SK-N-SH treated with all-trans-retinoic acid at 6 μM for 48 hours (cell line): ENCODE results near the gene WDR59.

Experiments
- ATAC-seq: fragments of 200-7000 bp; cut with Tn5 transposase; 3 replicates; pipeline ENCODE4 v1.9.1; 2020; ENCODE audit warnings: mild to moderate bottlenecking, moderate library complexity
- ARNTL ChIP-seq: fragments of 450-650 bp; formaldehyde crosslinking; IDR thresholded peaks from 2 replicates; pipeline ENCODE4 v1.5.0; 2020; ENCODE audit warnings: low read depth, mild to moderate bottlenecking, moderate library complexity, borderline replicate concordance
- BACH2 ChIP-seq: fragments of 250-450 bp; sonication (Bioruptor Pico); IDR thresholded peaks from 2 replicates; pipeline ENCODE4 v1.9.0; 2021; ENCODE audit warnings: mild to moderate bottlenecking, borderline replicate concordance
- CREB5 ChIP-seq: fragments of 250-450 bp; sonication (Bioruptor Pico); IDR thresholded peaks from 2 replicates; pipeline ENCODE4 v1.5.1; 2020; ENCODE audit warnings: low read depth, mild to moderate bottlenecking, moderate library complexity
- CSDC2 ChIP-seq: fragments of 250-450 bp; sonication (Bioruptor Pico); IDR thresholded peaks from 2 replicates; pipeline ENCODE4 v1.5.0; 2020; ENCODE audit warnings: mild to moderate bottlenecking, moderate library complexity
- CSRNP3 ChIP-seq: fragments of 250-450 bp; sonication (Bioruptor Pico); IDR thresholded peaks from 2 replicates; pipeline ENCODE4 v1.5.1; 2021; ENCODE audit warnings: mild to moderate bottlenecking, moderate library complexity
- ESRRG ChIP-seq: fragments of 250-450 bp; sonication (Bioruptor Pico); IDR thresholded peaks from 2 replicates; pipeline ENCODE4 v1.6.1; 2021; ENCODE audit warnings: mild to moderate bottlenecking
- GLIS3 ChIP-seq: fragments of 250-450 bp; sonication (Bioruptor Pico); IDR thresholded peaks from 2 replicates; pipeline ENCODE4 v1.5.0; 2020; ENCODE audit warnings: mild to moderate bottlenecking, moderate library complexity
- ISL1 ChIP-seq: fragments of 250-450 bp; sonication (Bioruptor Pico); IDR thresholded peaks from 2 replicates; pipeline ENCODE4 v2.1.2; 2022; ENCODE audit warnings: mild to moderate bottlenecking, moderate library complexity
- OSR1 ChIP-seq: fragments of 250-450 bp; sonication (Bioruptor Pico); IDR thresholded peaks from 2 replicates; pipeline ENCODE4 v1.8.0; 2022; ENCODE audit warnings: moderate library complexity, mild to moderate bottlenecking, inconsistent platforms
- PATZ1 ChIP-seq: fragments of 250-450 bp; sonication (Bioruptor Pico); IDR thresholded peaks from 2 replicates; pipeline ENCODE4 v1.8.0; 2020; ENCODE audit warnings: mild to moderate bottlenecking, moderate library complexity, borderline replicate concordance
- RARB ChIP-seq: fragments of 250-450 bp; sonication (Bioruptor Pico); IDR thresholded peaks from 2 replicates; pipeline ENCODE4 v1.8.0; 2021; ENCODE audit warnings: mild to moderate bottlenecking, moderate library complexity
- SNAI2 ChIP-seq: fragments of 250-450 bp; sonication (Bioruptor Pico); IDR thresholded peaks from 2 replicates; pipeline ENCODE4 v1.5.0; 2020; ENCODE audit warnings: mild to moderate bottlenecking, moderate library complexity
- TCF4 ChIP-seq: fragments of 250-450 bp; sonication (Bioruptor Pico); IDR thresholded peaks from 2 replicates; pipeline ENCODE4 v1.8.0; 2021; ENCODE audit warnings: mild to moderate bottlenecking, moderate library complexity, borderline replicate concordance
- TOX ChIP-seq: fragments of 250-450 bp; sonication (Bioruptor Pico); IDR thresholded peaks from 2 replicates; pipeline ENCODE4 v1.8.0; 2021; ENCODE audit warnings: mild to moderate bottlenecking, moderate library complexity, borderline replicate concordance
- TSHZ2 ChIP-seq: fragments of 250-450 bp; sonication (Bioruptor Pico); IDR thresholded peaks from 2 replicates; pipeline ENCODE4 v1.5.0; 2020; ENCODE audit warnings: mild to moderate bottlenecking, moderate library complexity
- ZC3H10 ChIP-seq: fragments of 250-450 bp; sonication (Bioruptor Pico); IDR thresholded peaks from 2 replicates; pipeline ENCODE4 v1.5.1; 2021; ENCODE audit warnings: mild to moderate bottlenecking, moderate library complexity
- ZFP30 ChIP-seq: fragments of 450-650 bp; formaldehyde crosslinking; IDR thresholded peaks from 2 replicates; pipeline ENCODE4 v1.5.0; 2022; ENCODE audit warnings: mild to moderate bottlenecking, moderate library complexity
- ZNF565 ChIP-seq: fragments of 450-650 bp; formaldehyde crosslinking; conservative IDR thresholded peaks from 2 replicates; pipeline ENCODE4 v1.5.0; 2020; ENCODE audit warnings: low read depth, mild to moderate bottlenecking, moderate library complexity
- ZNF8 ChIP-seq: fragments of 450-650 bp; formaldehyde crosslinking; IDR thresholded peaks from 2 replicates; pipeline ENCODE4 v1.5.0; 2020; ENCODE audit warnings: mild to moderate bottlenecking, moderate library complexity
- TF ChIP-seq, protein P1 (sequence below): fragments of 250-450 bp; sonication (Bioruptor Pico); IDR thresholded peaks from 2 replicates; pipeline ENCODE4 v1.8.0; 2021; ENCODE audit warnings: low read depth, mild to moderate bottlenecking, moderate library complexity, borderline replicate concordance

The WDR59 gene

GRCh38 chr16:74830648-74831047 lies 154.3 kb downstream of the WDR59 start:
- TF ChIP-seq CSRNP3 (CRISPR knock-in tag) (no peak), ZC3H10 (no peak), TCF4 (CRISPR knock-in tag) (no peak), BACH2 (CRISPR knock-in tag) (no peak), OSR1 (CRISPR knock-in tag) (no peak), CREB5 (CRISPR knock-in tag) (no peak), RARB (CRISPR knock-in tag) (no peak), GLIS3 (CRISPR knock-in tag) (no peak), TSHZ2 (CRISPR knock-in tag) (no peak), CSDC2 (no peak), ZNF565 (no peak), ISL1 (no peak), ARNTL (CRISPR knock-in tag) (no peak), TOX (CRISPR knock-in tag) (no peak), PATZ1 (no peak), ZNF8 (CRISPR knock-in tag) (no peak), SNAI2 (CRISPR knock-in tag) (no peak), ESRRG (CRISPR knock-in tag) (no peak)
- TF ChIP-seq, protein P1, sequence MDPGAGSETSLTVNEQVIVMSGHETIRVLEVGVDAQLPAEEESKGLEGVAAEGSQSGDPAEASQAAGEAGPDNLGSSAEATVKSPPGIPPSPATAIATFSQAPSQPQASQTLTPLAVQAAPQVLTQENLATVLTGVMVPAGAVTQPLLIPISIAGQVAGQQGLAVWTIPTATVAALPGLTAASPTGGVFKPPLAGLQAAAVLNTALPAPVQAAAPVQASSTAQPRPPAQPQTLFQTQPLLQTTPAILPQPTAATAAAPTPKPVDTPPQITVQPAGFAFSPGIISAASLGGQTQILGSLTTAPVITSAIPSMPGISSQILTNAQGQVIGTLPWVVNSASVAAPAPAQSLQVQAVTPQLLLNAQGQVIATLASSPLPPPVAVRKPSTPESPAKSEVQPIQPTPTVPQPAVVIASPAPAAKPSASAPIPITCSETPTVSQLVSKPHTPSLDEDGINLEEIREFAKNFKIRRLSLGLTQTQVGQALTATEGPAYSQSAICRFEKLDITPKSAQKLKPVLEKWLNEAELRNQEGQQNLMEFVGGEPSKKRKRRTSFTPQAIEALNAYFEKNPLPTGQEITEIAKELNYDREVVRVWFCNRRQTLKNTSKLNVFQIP (CRISPR knock-in tag), result no peak
- TF ChIP-seq, all 23 proteins: peak for 0

DNA sequence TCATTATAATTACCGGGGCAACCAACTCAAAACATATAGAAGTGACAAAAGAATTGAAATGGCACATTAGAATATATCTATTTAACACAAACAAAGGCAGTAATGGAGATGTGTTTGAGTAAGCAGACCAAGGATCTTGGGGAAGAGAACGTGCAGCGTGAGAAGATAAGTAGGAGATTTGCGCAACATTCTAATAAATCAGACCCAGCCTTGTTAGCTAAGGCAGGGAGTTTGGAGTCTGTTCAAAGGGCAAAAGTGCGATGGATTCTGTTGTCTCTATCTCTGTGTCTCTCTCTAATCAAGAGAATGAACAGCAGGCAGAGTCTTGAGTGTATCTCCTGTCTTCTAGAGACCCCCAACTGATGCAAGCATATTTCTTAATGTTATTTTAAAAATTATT lies 155.3 kb downstream of the WDR59 start:
- ATAC-seq, result no peak

More at GRCh38 chr16:74830648-74831047, 154.3 kb downstream of the WDR59 start:
- no peak for ATAC-seq

More for the DNA sequence above, 155.3 kb downstream of the WDR59 start:
- TF ChIP-seq ESRRG (CRISPR knock-in tag) (no peak), TCF4 (CRISPR knock-in tag) (no peak), ZNF8 (CRISPR knock-in tag) (no peak), CREB5 (CRISPR knock-in tag) (no peak), ZFP30 (CRISPR knock-in tag) (no peak)
